ENCODE data around the gene TMEM121B.
A peak's percentile ranks its signal among the peaks of the same experiment; 100 is the strongest.

TMEM121B gene

GRCh38 chr22:17121233-17122195, at the start of gene TMEM121B:
TSS of gene TMEM121B (minus strand) at chr22:17121360. CDS start at chr22:17121127, 233 bp downstream.
- no peak for DNase-seq (ENCODE audit: low spot score)
- no peak for TF ChIP-seq CTCF (IDR thresholded peaks at IDR 0.05; ENCODE audit: extremely low read depth, insufficient read depth, missing control alignments)

DNA sequence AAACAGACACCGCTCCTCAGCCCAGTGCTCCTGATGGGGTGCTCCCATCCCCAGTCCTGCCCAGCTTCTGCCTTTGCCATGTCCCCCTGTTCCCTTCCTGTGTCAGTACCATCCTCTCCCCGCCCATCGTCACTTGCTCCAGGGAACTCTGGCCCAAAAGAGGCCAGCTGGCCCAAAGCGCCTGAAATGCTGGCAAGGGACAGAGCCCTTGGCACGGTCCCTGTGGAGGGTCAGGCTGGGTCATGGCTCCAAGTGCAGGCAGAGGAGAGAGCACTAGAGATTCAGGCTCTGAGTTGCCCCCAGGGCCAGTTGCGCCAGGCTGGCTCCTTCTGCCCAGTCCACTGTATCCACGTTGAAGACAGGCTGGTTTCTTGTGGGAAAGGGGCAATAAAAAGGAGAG, 46.3 kb upstream of the TMEM121B start:
- DNase-seq (ENCODE audit: low spot score): no peak
- in situ Hi-C loops (cut with MboI; ENCODE audit: low pct_unique_long_range_greater_than_20kb, low sequenced_read_pairs, unreplicated experiment): no loop called here
- TF ChIP-seq CTCF (IDR thresholded peaks at IDR 0.05; ENCODE audit: extremely low read depth, insufficient read depth, missing control alignments): no peak

More at GRCh38 chr22:17121233-17122195, at the start of gene TMEM121B:
- in situ Hi-C loops (cut with MboI; ENCODE audit: low pct_unique_long_range_greater_than_20kb, low sequenced_read_pairs, unreplicated experiment): no loop called here

DNA sequence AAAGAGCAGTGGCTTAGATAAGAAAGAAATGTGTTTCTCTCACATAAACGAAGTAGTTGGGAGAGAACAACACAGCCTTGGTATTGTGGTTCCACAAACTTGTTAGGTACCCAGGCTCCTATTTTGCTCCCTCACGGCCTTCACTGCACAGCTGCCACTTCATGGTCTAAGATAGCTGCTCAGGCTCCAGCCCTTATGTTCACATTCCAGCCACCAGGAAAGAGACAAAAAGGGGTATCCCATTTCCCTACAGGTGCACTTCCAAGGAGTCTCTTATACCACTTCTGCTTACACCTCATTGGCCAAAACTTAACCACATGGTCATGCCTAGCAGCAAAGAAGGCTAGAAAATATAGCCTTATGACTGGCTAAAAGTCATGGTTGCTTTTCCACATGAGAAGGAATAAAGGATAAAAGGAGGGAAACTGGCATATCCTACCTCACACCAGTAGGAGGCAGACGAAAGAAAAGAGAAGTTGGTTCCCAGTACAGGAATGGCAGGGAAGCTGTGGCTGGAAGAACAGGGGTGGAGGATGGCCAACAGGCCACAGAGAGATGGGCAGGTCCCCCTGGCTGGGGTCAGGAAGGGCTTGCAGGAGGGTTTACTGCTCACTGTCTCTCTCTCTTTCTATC, 43.3 kb upstream of the TMEM121B start:
- no peak for DNase-seq (ENCODE audit: low spot score)
- TF ChIP-seq CTCF (IDR thresholded peaks at IDR 0.05; ENCODE audit: extremely low read depth, insufficient read depth, missing control alignments): no peak
- in situ Hi-C loops (cut with MboI; ENCODE audit: low pct_unique_long_range_greater_than_20kb, low sequenced_read_pairs, unreplicated experiment): no loop called here

- DNase-seq (ENCODE audit: low spot score): no peak
- no peak for TF ChIP-seq CTCF (IDR thresholded peaks at IDR 0.05; ENCODE audit: extremely low read depth, insufficient read depth, missing control alignments)
Observed at GRCh38 chr22:17162731-17163130, 41.6 kb upstream of the TMEM121B start.

GRCh38 chr22:17161991-17162390, 40.8 kb upstream of the TMEM121B start:
- no peak for TF ChIP-seq CTCF (IDR thresholded peaks at IDR 0.05; ENCODE audit: extremely low read depth, insufficient read depth, missing control alignments)
- in situ Hi-C loops (cut with MboI; ENCODE audit: low pct_unique_long_range_greater_than_20kb, low sequenced_read_pairs, unreplicated experiment): no loop called here
- no peak for DNase-seq (ENCODE audit: low spot score)

More at GRCh38 chr22:17162731-17163130, 41.6 kb upstream of the TMEM121B start:
- in situ Hi-C loops (cut with MboI; ENCODE audit: low pct_unique_long_range_greater_than_20kb, low sequenced_read_pairs, unreplicated experiment): no loop called here

- no peak for TF ChIP-seq CTCF (IDR thresholded peaks at IDR 0.05; ENCODE audit: extremely low read depth, insufficient read depth, missing control alignments)
- in situ Hi-C loops (cut with MboI; ENCODE audit: low pct_unique_long_range_greater_than_20kb, low sequenced_read_pairs, unreplicated experiment): no loop called here
- DNase-seq (ENCODE audit: low spot score): peak; percentile 50
Observed at GRCh38 chr22:17159504-17159951, 38.4 kb upstream of the TMEM121B start.
